K562 (cell line): ENCODE data around the gene ATXN1. TPM values are rescaled to one million over a fixed set of nuclear protein-coding genes. Genes with fewer than 3 reads are reported as not detected.

Experiments
- ATAC-seq: fragments of 200-7000 bp; cut with Tn5 transposase; 3 replicates; pipeline ENCODE4 v1.9.1; 2020; ENCODE audit warnings: moderate library complexity
- BruUV-seq: library from RNA; stranded (reverse); fragments of 400-500 nt; replicated peaks from 2 replicates; lab custom pipeline; 2021; lab: Mats Ljungman, UMichigan
- CTCF ChIA-PET: fragments of 300-600 bp; formaldehyde crosslinking; extraction: SDS; loops from one replicate; lab custom pipeline; 2021; ENCODE audit warnings: low intra/inter-chr PET ratio; lab: Yijun Ruan, JAX
- POLR2A ChIA-PET: fragments of 300-600, 350-650 bp; sonication (Branson Sonifier 250); formaldehyde crosslinking; extraction: SDS; loops from one replicate; lab custom pipeline; 2021; ENCODE audit warnings: antibody characterized with exemption, inconsistent platforms; lab: Yijun Ruan, JAX
- DNase-seq, 4 experiments: peaks; one replicate each; pipeline versions ENCODE4 v3.0.0 to v3.0.0-alpha.2; 2011 to 2018; ENCODE audit warnings: low spot score in 3 of 4, mixed read lengths in 3 of 4; ENCODE audit errors: extremely low read depth in 1 of 4
- FAIRE-seq: peaks from 2 replicates; lab custom pipeline; 2011; peaks lifted over from hg19 to GRCh38; lab: Jason Lieb, UNC
- H2AFZ ChIP-seq: 2 replicates; pipeline ENCODE4 v1.6.0; 2011; ENCODE audit warnings: low read depth, low read length, control low read depth, inconsistent platforms
- H3K27ac ChIP-seq: fragments of 200-600 bp; 3 replicates; pipeline ENCODE4 v1.8.0; 2011; ENCODE audit warnings: low read depth, mild to moderate bottlenecking, control low read depth, inconsistent platforms, low read length, moderate library complexity, mixed read lengths; ENCODE audit errors: extremely low read depth
- H3K27me3 ChIP-seq, 2 experiments: fragments of 300-600 bp in 1 of 2; 2 replicates in 1 of 2; 3 replicates in 1 of 2; pipeline versions ENCODE4 v1.6.0 to v1.8.0; 2011; ENCODE audit warnings: inconsistent platforms in 2 of 2, low read length in 2 of 2, mild to moderate bottlenecking in 1 of 2, mixed read lengths in 1 of 2, moderate library complexity in 1 of 2; ENCODE audit not compliant: control insufficient read depth in 2 of 2, insufficient read depth in 2 of 2
- H3K36me3 ChIP-seq: fragments of 300-600 bp; 3 replicates; pipeline ENCODE4 v1.8.0; 2011; ENCODE audit warnings: mild to moderate bottlenecking, low read length, inconsistent platforms; ENCODE audit not compliant: control insufficient read depth, insufficient read depth
- H3K4me1 ChIP-seq, 2 experiments: fragments of 200-600 bp in 1 of 2; replicated peaks in 1 of 2; 2 replicates in 1 of 2; 3 replicates in 1 of 2; pipeline versions ENCODE4 v1.5.1 to v1.8.0; 2011; ENCODE audit warnings: inconsistent platforms in 2 of 2, low read length in 2 of 2, mild to moderate bottlenecking in 1 of 2, mixed read lengths in 1 of 2, moderate library complexity in 1 of 2; ENCODE audit not compliant: control insufficient read depth in 2 of 2, insufficient read depth in 2 of 2
- H3K4me2 ChIP-seq: 2 replicates; pipeline ENCODE4 v1.6.1; 2011; ENCODE audit warnings: low read length, control low read depth, inconsistent platforms, mixed read lengths; ENCODE audit not compliant: insufficient read depth
- H3K4me3 ChIP-seq: fragments of 200-600 bp; sonication (generic), shearing (Covaris generic); 2 replicates; pipeline ENCODE4 v1.5.1; 2016; ENCODE audit warnings: control low read depth, inconsistent platforms
- H3K79me2 ChIP-seq: fragments of 200-600 bp; 3 replicates; pipeline ENCODE4 v1.8.0; 2011; ENCODE audit warnings: low read length, inconsistent platforms; ENCODE audit not compliant: control insufficient read depth, insufficient read depth
- H3K9ac ChIP-seq, 2 experiments: 2 replicates each; pipeline versions ENCODE4 v1.6.0 to v1.6.1; 2011; ENCODE audit warnings: low read depth in 2 of 2, low read length in 2 of 2, control low read depth in 1 of 2, inconsistent platforms in 1 of 2, mild to moderate bottlenecking in 1 of 2, mixed read lengths in 1 of 2; ENCODE audit not compliant: insufficient read depth in 1 of 2
- H3K9me1 ChIP-seq: one replicate; pipeline ENCODE4 v1.6.0; 2011; ENCODE audit warnings: inconsistent platforms, mild to moderate bottlenecking, low read length, moderate library complexity; ENCODE audit not compliant: control insufficient read depth, insufficient read depth
- H3K9me3 ChIP-seq: replicated peaks from 2 replicates; pipeline ENCODE4 v1.5.1; 2011; ENCODE audit warnings: low read depth, low read length, inconsistent platforms; ENCODE audit not compliant: control insufficient read depth, insufficient read depth
- H4K20me1 ChIP-seq: replicated peaks from 2 replicates; pipeline ENCODE4 v1.6.1; 2011; ENCODE audit warnings: low read length, inconsistent platforms, mixed read lengths; ENCODE audit not compliant: control insufficient read depth, insufficient read depth
- NONO ChIP-seq, 2 experiments: fragments of 200-400 bp in 1 of 2; fragments of 450-650 bp in 1 of 2; formaldehyde crosslinking in 1 of 2; IDR thresholded peaks; 2 replicates each; pipeline ENCODE4 v1.6.1; 2017; ENCODE audit warnings: low read depth in 2 of 2, mild to moderate bottlenecking in 2 of 2, moderate library complexity in 2 of 2, low read length in 1 of 2
- NR2C1 ChIP-seq, 2 experiments: fragments of 450-650 bp; IDR thresholded peaks; 2 replicates each; pipeline ENCODE4 v1.6.1; 2017; ENCODE audit warnings: mild to moderate bottlenecking in 2 of 2, antibody characterized with exemption in 1 of 2, inconsistent platforms in 1 of 2, missing compliant biosample characterization in 1 of 2, missing genetic modification characterization in 1 of 2
- PRPF4 ChIP-seq: fragments of 200-400 bp; formaldehyde crosslinking; IDR thresholded peaks from one replicate; pipeline ENCODE4 v1.6.1; 2017; ENCODE audit warnings: low read length, low read depth, mild to moderate bottlenecking; ENCODE audit not compliant: insufficient read depth, poor library complexity, severe bottlenecking
- ZSCAN29 ChIP-seq: fragments of 450-650 bp; IDR thresholded peaks from 2 replicates; pipeline ENCODE4 v1.6.1; 2017
- WGBS: fragments of 100-300 bp; shearing (Covaris generic); methylation state at CpG from one replicate; pipeline ENCODE4 v1.1.6; 2016; ENCODE audit warnings: low coverage, mixed read lengths; ENCODE audit not compliant: insufficient coverage; ENCODE audit errors: missing lambda C conversion rate; 5-methylcytosine and 5-hydroxymethylcytosine counted together
- in situ Hi-C: fragments of 300-500 bp; cut with MboI; formaldehyde crosslinking; loops from 4 replicates; pipeline ENCODE4 v1.15.0; 2018; ENCODE audit warnings: inconsistent platforms, mixed read lengths
- intact Hi-C: fragments of 100-400 bp; cut with micrococcal nuclease; formaldehyde crosslinking; loops from 2 replicates; pipeline ENCODE4 v1.14.2; 2022
- polyA plus RNA-seq, 8 experiments: library from polyadenylated mRNA; depleted of rRNA in 4 of 8; stranded (reverse) in 5 of 8; unstranded in 3 of 8; fragments of >200 nt; fragmentation: Nextera tagmentation in 2 of 8; fragmentation: Illumina TruSeq in 1 of 8; extraction: Ambion mirVana in 2 of 8; extraction: Trizol in 1 of 8; gene quantifications; 2 replicates each; pipeline versions ENCODE4 v1.2.1 to v1.2.3, GENCODE V29; 2011 to 2014; ENCODE audit warnings: inconsistent platforms in 1 of 8, missing spikeins in 1 of 8
- total RNA-seq, 7 experiments: library from RNA; depleted of rRNA in 6 of 7; stranded (reverse); fragments of >200 nt in 6 of 7; fragmentation: Illumina TruSeq in 2 of 7; extraction: Trizol in 2 of 7; gene quantifications; 2 replicates each; pipeline versions ENCODE4 v1.2.1 to v1.2.3, GENCODE V29; 2011 to 2021; ENCODE audit warnings: low replicate concordance in 1 of 7
- TF ChIP-seq, protein P1 (sequence below), 2 experiments: fragments of 450-650 bp in 1 of 2; sonication (generic) in 1 of 2; formaldehyde crosslinking in 1 of 2; IDR thresholded peaks in 1 of 2; conservative IDR thresholded peaks in 1 of 2; 2 replicates each; pipeline versions ENCODE4 v1.6.1 to v1.8.1; 2016 to 2023; ENCODE audit warnings: mild to moderate bottlenecking in 2 of 2, moderate library complexity in 2 of 2, inconsistent platforms in 1 of 2, missing genetic modification reagents in 1 of 2

ATXN1 gene
- total and polyA plus RNA-seq, 9 of the 15 experiments (the other 6 are each of a cell fraction or from before 2014, with no cell fraction given) = under 0.01 to 1.2 (median 0.58) TPM

DNA sequence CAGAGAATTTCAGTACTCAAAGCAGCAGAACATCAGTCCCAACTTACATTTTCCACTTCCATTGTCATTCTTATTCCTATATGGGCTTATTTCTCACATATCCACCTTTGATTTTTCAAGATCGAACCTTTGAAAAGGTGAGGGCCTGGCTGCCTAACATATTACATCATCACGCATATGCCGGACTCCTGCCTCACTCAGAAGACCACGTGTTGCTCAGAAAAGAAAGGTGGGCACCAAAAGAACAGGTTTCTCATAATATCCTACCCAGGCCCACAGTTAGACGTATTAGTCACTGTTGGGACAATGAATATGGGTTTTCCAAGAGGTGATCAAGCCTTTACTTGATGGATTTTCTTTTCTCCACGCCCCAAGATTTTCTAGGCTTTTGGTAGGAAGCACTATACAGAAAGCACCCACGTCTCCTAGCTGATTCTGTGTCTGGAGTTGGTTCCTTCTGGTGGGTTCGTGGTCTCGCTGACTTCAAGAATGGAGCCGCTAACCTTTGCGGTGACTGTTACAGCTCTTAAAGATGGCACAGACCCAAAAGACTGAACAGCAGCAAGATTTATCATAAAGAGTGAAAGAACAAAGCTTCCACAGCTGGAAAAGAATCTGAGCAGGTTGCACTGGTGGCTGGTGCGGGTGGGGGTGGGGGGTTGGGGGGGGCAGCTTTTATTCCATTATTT, 168.9 kb downstream of the ATXN1 start:
- Histone ChIP-seq H3K4me1 (no peaks in the 10 kb centered on the region), H3K4me2 (no peak overlapping the region), H3K79me2 (no peaks in the 10 kb centered on the region), H3K27ac (no peak overlapping the region), H3K9ac (no peak overlapping the region), H3K27me3 (peaks cover 0 to 8% of the 10 kb centered on the region in 2 experiments; a peak in 2 of 5 replicates), H3K4me3 (no peak overlapping the region), H3K36me3 (no peaks in the 10 kb centered on the region), H2AFZ (no peak overlapping the region), H3K9me1 (no peaks in the 10 kb centered on the region), H3K9me3 (no peaks in the 10 kb centered on the region), H4K20me1 (no peaks in the 10 kb centered on the region)
- WGBS = 13% methylated on average over 12 of the region's 12 CpGs
- DNase-seq (no peak), FAIRE-seq (no peak), ATAC-seq (no peak)
- ChIA-PET POLR2A (no interaction called here), CTCF (no interaction called here)
- no peak for TF ChIP-seq ZSCAN29
- TF ChIP-seq NR2C1 (IDR thresholded peaks at IDR 0.05) = no peak
- no peak for TF ChIP-seq NR2C1 (tag; IDR thresholded peaks at IDR 0.05)
- TF ChIP-seq NONO (IDR thresholded peaks at IDR 0.05; ENCODE audit: low read depth in 2 of 2, low read length in 1 of 2) = no peak
- TF ChIP-seq, protein P1, sequence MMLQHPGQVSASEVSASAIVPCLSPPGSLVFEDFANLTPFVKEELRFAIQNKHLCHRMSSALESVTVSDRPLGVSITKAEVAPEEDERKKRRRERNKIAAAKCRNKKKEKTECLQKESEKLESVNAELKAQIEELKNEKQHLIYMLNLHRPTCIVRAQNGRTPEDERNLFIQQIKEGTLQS (IDR thresholded peaks at IDR 0.05) = peak; percentile 13; the same call in 1 of the 2 replicates
- TF ChIP-seq, protein P1 (CRISPR knock-in tag; conservative IDR thresholded peaks at IDR 0.05) = no peak
- no peak for TF ChIP-seq PRPF4
- no TSS peak for BruUV-seq
- in situ Hi-C loops (no loop called here), intact Hi-C loops (no loop called here)
